HFF-Myc (cell line): Measurements from ENCODE around the gene TBL1X.

Experiments used
- DNase-seq: peaks from one replicate; pipeline ENCODE4 v3.0.0-alpha.2; 2011; ENCODE audit warnings: low read depth; ENCODE audit errors: extremely low read depth
- H3K4me3 ChIP-seq: replicated peaks from 2 replicates; pipeline ENCODE4 v1.5.1; 2011; ENCODE audit warnings: low read depth, mild to moderate bottlenecking, control low read depth, low read length
- CTCF ChIP-seq: IDR thresholded peaks from 2 replicates; pipeline ENCODE4 v1.5.1; 2012; ENCODE audit warnings: mild to moderate bottlenecking, low read depth, low read length, control low read depth; ENCODE audit errors: missing control alignments

TBL1X gene

DNA sequence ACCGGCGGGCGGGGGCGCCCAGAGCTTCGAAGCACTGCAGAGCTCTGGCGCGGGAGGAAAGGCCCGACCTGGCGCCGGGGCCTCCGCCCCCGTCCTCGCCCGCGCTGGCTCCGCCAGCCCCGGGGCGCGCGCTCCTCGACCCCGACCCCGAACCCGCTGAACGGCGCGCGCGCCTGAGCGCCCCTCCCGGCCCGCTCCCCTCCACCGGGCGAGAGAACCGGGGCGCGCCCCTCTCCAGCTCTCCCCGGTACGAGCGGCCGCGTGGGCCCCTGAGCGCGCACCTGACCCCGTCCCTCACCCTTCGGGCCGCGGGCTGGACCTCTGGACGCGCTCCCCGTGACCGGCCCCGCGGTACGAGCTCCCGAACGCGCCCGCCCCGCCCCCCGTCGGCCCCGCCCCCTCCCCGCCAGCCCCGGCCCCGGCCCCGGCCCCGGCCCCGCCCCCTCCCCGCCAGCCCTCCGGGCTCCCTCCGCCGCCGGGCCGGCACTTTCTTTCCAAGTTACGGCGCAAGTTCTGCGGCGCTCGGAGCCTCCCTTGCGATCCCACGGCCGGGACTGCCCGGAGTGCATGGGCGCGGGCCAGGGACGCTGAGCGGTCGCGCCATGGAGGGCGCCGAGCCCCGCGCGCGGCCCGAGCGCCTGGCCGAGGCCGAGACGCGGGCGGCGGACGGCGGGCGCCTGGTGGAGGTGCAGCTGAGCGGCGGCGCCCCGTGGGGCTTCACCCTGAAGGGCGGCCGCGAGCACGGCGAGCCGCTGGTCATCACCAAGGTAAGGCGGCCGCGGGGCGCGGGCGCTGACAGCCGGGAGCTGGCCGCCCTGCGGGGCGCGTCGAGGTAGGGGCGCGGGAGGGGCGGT lies 321.3 kb downstream of the TBL1X start, which contains the start of gene SHROOM2:
TSS of gene SHROOM2 (plus strand) at position 486 of the 854 bp plus-strand sequence. CDS start at position 603, 117 bp downstream.
- no peak for TF ChIP-seq CTCF
- peak within 1 kb of the TSS; percentile 35 for H3K4me3 ChIP-seq
- DNase-seq = no peak

DNA sequence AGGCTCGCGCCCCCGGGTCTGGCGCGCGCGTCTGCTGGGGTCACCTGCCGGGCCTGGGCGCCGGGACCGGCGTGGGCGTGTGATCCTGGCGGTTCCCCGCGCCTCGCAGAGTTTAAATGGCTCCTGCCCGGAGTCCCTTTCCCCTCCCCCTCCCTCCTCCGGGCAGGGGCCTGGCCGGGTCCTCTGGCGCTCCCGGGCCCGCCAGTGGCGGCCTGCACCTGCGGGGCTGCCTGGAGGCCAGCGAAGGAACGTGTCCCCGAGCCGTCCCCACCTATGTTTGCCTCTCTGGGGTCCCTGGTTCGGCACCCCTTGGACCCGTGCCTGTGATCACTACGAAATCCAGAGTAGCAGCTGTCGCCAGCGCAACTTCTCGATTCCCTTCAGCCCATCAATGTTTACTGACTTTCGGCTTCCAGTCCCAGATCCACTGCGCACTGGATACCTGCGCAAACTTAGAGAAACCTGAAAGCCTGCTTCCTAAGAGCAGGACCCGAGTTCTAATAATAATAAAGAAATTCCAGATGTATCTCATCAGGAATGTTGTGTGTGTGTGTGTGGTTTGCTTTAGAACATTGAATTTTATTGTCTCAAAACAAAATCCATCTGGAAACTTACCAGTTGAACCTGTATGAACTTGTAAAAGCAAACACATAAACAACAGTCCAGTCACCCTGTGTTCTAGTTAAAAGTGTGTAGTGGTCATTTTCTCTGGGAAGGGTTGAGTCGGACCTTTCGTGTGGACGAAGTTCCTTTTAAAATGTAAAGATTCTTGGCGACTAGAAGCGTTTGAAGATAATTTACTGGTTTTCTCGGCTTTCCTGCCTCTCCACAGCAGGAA lies 322.2 kb downstream of the TBL1X start:
- H3K4me3 ChIP-seq = peak overlapping the region; percentile 35
- no peak for TF ChIP-seq CTCF
- DNase-seq = peak; percentile 15

GRCh38 chrX:9788911-9789310 lies 324.1 kb downstream of the TBL1X start:
- TF ChIP-seq CTCF = no peak
- DNase-seq = no peak
- H3K4me3 ChIP-seq = no peak overlapping the region

GRCh38 chrX:9789555-9789954 lies 324.7 kb downstream of the TBL1X start:
- no peak for DNase-seq
- TF ChIP-seq CTCF = no peak
- no peak overlapping the region for H3K4me3 ChIP-seq
